Measurements from ENCODE around the gene CARHSP1. TPM values are rescaled to one million over a fixed set of nuclear protein-coding genes. Genes with fewer than 3 reads are reported as not detected.

CARHSP1 gene
- total and polyA plus RNA-seq, 2 of the 4 experiments (the other 2 are of a cell fraction), result 121 to 138 TPM

GRCh38 chr16:8851761-8852403, 16.9 kb downstream of the CARHSP1 start:
- Histone ChIP-seq H3K27me3 (ENCODE audit: control insufficient read depth, insufficient read depth, low read length) (no peaks in the 10 kb centered on the region), H3K36me3 (ENCODE audit: control insufficient read depth, insufficient read depth, low read length) (peaks cover 78% of the 10 kb centered on the region), H3K56ac (ENCODE audit: extremely low read depth, insufficient read depth, low read length) (no peak overlapping the region), H4K8ac (ENCODE audit: low read depth in 2 of 2, low read length in 2 of 2) (no peak overlapping the region), H4K20me1 (ENCODE audit: insufficient read depth, low read length) (peaks cover 73% of the 10 kb centered on the region), H3K9me3 (ENCODE audit: control insufficient read depth, insufficient read depth, low read length) (no peaks in the 10 kb centered on the region), H2AK5ac (ENCODE audit: low read depth, low read length) (no peak overlapping the region), H3K18ac (ENCODE audit: low read depth, low read length) (no peak overlapping the region), H4K5ac (ENCODE audit: low read depth, low read length) (no peak overlapping the region), H2AK9ac (replicated peaks; ENCODE audit: low read depth, low read length, poor library complexity) (no peak overlapping the region), H3K4ac (ENCODE audit: low read depth, low read length) (no peak overlapping the region), H2BK120ac (ENCODE audit: low read depth, low read length) (no peak overlapping the region), H2BK5ac (ENCODE audit: low read depth, low read length, poor library complexity, severe bottlenecking) (no peak overlapping the region), H2AFZ (replicated peaks; ENCODE audit: low read length, poor library complexity) (no peak overlapping the region), H3K27ac (ENCODE audit: insufficient read depth, low read length) (no peak overlapping the region), H2BK15ac (ENCODE audit: low read depth, low read length) (no peak overlapping the region), H3K9me1 (ENCODE audit: insufficient read depth, low read length) (peaks cover 13% of the 10 kb centered on the region), H4K91ac (ENCODE audit: insufficient read depth, low read depth, low read length) (no peak overlapping the region), H3K4me3 (ENCODE audit: insufficient read depth, low read depth, low read length) (no peak overlapping the region), H3K4me2 (ENCODE audit: low read depth, low read length) (no peak overlapping the region), H3K4me1 (ENCODE audit: control insufficient read depth, insufficient read depth, low read length) (peaks cover 23% of the 10 kb centered on the region), H3K79me1 (ENCODE audit: low read depth in 1 of 2, low read length in 2 of 2) (peaks cover 35 to 80% of the 10 kb centered on the region in 2 experiments; a peak in 3 of 4 replicates), H3K9ac (ENCODE audit: low read depth, low read length) (no peak overlapping the region), H2BK20ac (ENCODE audit: low read depth, low read length) (no peak overlapping the region), H3K23ac (ENCODE audit: low read depth, low read length) (no peak overlapping the region), H3K14ac (replicated peaks; ENCODE audit: low read depth, low read length) (no peak overlapping the region)
- BruUV-seq (replicated peaks), result no TSS peak
- DNase-seq, result no peak
- dilution Hi-C loops (cut with HindIII; ENCODE audit: low sequenced_read_pairs, unreplicated experiment), result no loop called here
- 100% methylated on average over 1 of the region's 8 CpGs; no CpG with 5 or more reads in 1 of the 2 experiments for WGBS, 2 experiments (ENCODE audit: extremely low coverage in 2 of 2, insufficient read length in 1 of 2)
- ChIA-PET POLR2A (ENCODE audit: unreplicated experiment) (no interaction called here), CTCF (no interaction called here)
- in situ Hi-C loops (cut with MboI; ENCODE audit: low sequenced_read_pairs), result no loop called here
- no peak for ATAC-seq (ENCODE audit: low read depth)
- TF ChIP-seq SMC3 (IDR thresholded peaks at IDR 0.05; ENCODE audit: low read depth, low read length) (no peak), RAD21 (IDR thresholded peaks at IDR 0.05; ENCODE audit: low read length) (no peak), RFX5 (IDR thresholded peaks at IDR 0.05; ENCODE audit: low read depth, low read length) (no peak), ELK1 (IDR thresholded peaks at IDR 0.05; ENCODE audit: borderline replicate concordance, low read depth, low read length) (no peak), CEBPB (IDR thresholded peaks at IDR 0.05; ENCODE audit: low read depth, low read length) (no peak), CTCF (conservative IDR thresholded peaks at IDR 0.05; ENCODE audit: low read depth, low read length) (no peak), RCOR1 (IDR thresholded peaks at IDR 0.05; ENCODE audit: insufficient replicate concordance, low read length) (no peak), MXI1 (IDR thresholded peaks at IDR 0.05; ENCODE audit: borderline replicate concordance, low read depth, low read length) (no peak), POLR2A (IDR thresholded peaks at IDR 0.05; ENCODE audit: low read depth, low read length) (no peak), BHLHE40 (IDR thresholded peaks at IDR 0.05; ENCODE audit: low read depth, low read length) (no peak), CHD1 (IDR thresholded peaks at IDR 0.05; ENCODE audit: low read depth, low read length) (no peak), MAZ (IDR thresholded peaks at IDR 0.05; ENCODE audit: borderline replicate concordance, low read depth, low read length) (no peak), MAFK (IDR thresholded peaks at IDR 0.05; ENCODE audit: low read depth, low read length) (no peak), NFE2L2 (IDR thresholded peaks at IDR 0.05; ENCODE audit: low read depth, low read length) (no peak)
- intact Hi-C loops (cut with micrococcal nuclease), result no loop called here
